GM19025 (cell line): ENCODE data around the gene MAP7.

ENCODE experiments used
- ATAC-seq: cut with Tn5 transposase; IDR thresholded peaks from one replicate; pipeline ENCODE4 v1.9.1; 2021; ENCODE audit warnings: mild to moderate bottlenecking, low read depth, moderate library complexity; ENCODE audit not compliant: unreplicated experiment

Gene MAP7

GRCh38 chr6:136350914-136351313 is 199.3 kb downstream of the MAP7 start:
- ATAC-seq: no peak

GRCh38 chr6:136347847-136348246 is 202.4 kb downstream of the MAP7 start:
- no peak for ATAC-seq

GRCh38 chr6:136345145-136345544 is 205.1 kb downstream of the MAP7 start:
- ATAC-seq: no peak

- ATAC-seq: no peak
These were observed 205.8 kb downstream of the MAP7 start for GRCh38 chr6:136344420-136344819.

GRCh38 chr6:136343700-136344099 is 206.5 kb downstream of the MAP7 start:
- ATAC-seq: no peak

GRCh38 chr6:136343275-136343674 is 206.9 kb downstream of the MAP7 start:
- no peak for ATAC-seq

GRCh38 chr6:136341967-136342366 is 208.3 kb downstream of the MAP7 start:
- no peak for ATAC-seq

- ATAC-seq: no peak
These were observed 208.9 kb downstream of the MAP7 start for GRCh38 chr6:136341367-136341766.

GRCh38 chr6:136338486-136338885 is 211.7 kb downstream of the MAP7 start:
- ATAC-seq: no peak

GRCh38 chr6:136337606-136338005 is 212.6 kb downstream of the MAP7 start:
- ATAC-seq: no peak

- no peak for ATAC-seq
These were observed 213.1 kb downstream of the MAP7 start for GRCh38 chr6:136337121-136337520.

- no peak for ATAC-seq
These were observed 214.4 kb downstream of the MAP7 start for GRCh38 chr6:136335736-136336363.

- no peak for ATAC-seq
These were observed 215.4 kb downstream of the MAP7 start for GRCh38 chr6:136334853-136335252.

- ATAC-seq: no peak
These were observed 215.8 kb downstream of the MAP7 start for GRCh38 chr6:136334465-136334846.

GRCh38 chr6:136333824-136334464 is 216.3 kb downstream of the MAP7 start:
- ATAC-seq: no peak

GRCh38 chr6:136331461-136331860 is 218.8 kb downstream of the MAP7 start:
- ATAC-seq: no peak

GRCh38 chr6:136330634-136331033 is 219.6 kb downstream of the MAP7 start:
- no peak for ATAC-seq

- ATAC-seq: no peak
These were observed 224.1 kb downstream of the MAP7 start for GRCh38 chr6:136326038-136326553.

- ATAC-seq: no peak
These were observed 225.4 kb downstream of the MAP7 start for GRCh38 chr6:136324686-136325380.

GRCh38 chr6:136323431-136324112 is 226.7 kb downstream of the MAP7 start:
- ATAC-seq: no peak

- no peak for ATAC-seq
These were observed 230.5 kb downstream of the MAP7 start for GRCh38 chr6:136319732-136320131.
